GM18951 (cell line): ENCODE results near the gene MYO7B.

ENCODE experiments used
- POLR2A ChIP-seq: IDR thresholded peaks from 4 replicates; pipeline ENCODE4 v1.6.1; 2011; ENCODE audit warnings: mild to moderate bottlenecking; ENCODE audit not compliant: insufficient read length, insufficient read depth; ENCODE audit errors: extremely low read depth
- in situ Hi-C: fragments of 300-500 bp; cut with MboI; formaldehyde crosslinking; loops from one replicate; pipeline ENCODE4 v1.12.0; 2022; ENCODE audit warnings: low sequenced_read_pairs, mixed read lengths, inconsistent platforms; ENCODE audit not compliant: unreplicated experiment

Gene MYO7B

DNA sequence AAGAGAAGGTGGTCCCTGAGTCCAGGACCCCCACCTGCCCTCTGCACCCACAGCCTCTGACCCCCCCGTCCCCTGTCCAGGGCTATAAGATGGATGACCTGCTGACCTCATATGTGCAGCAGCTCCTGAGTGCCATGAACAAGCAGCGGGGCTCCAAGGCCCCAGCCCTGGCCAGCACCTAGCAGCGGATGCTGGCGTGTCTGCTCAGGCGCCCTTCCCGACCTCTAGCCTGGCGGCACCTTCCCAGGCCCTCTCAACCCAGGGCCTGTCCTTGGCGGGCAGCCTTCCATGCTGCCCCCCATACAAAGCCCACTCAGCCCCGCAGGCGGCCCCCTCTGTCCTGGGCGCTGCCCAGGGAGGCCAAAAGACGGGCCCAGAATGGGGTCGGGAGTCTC lies 101.8 kb downstream of the MYO7B start:
- in situ Hi-C loops = no loop called here
- no peak for TF ChIP-seq POLR2A

- in situ Hi-C loops = no loop called here
Measured at GRCh38 chr2:127637725-127638252, 102.3 kb downstream of the MYO7B start.

DNA sequence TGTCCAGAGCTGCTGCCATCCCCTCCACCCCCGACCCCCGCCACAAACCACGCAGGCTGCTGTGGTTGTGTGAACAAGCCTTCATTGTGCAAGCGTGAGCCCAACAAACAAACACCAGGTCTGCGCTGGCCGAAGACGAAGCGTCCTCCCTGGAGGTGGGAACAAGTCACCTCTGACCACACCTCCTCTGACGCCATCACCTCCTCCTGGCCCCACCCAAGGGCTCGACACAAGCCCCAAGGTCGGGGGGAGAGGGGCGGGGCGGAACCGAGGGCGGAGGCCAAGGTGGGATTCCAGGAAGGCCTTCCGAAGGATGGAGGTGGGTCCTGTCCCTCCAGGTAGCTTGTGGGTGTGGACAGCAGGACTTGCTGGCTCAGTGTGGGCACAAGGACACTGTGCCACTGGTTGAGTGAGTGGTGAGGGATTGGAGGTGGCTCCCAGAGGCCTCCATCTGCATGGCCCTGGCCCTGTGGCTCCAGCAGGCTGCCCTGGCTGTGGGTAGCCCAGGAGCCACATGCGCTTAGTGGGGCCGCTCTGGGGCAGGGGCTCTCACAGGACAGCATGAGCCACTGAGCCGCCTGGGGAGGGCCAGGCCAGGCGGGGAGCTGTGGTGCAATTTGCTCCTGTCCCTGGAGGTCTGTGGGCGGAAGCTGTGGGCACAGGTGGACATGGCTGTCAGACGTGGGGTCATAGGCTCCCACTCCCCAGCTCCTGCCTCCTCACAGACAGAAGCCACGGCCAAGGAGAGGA lies 103.1 kb downstream of the MYO7B start:
- no peak for TF ChIP-seq POLR2A
- in situ Hi-C loops = no loop called here

More at GRCh38 chr2:127637725-127638252, 102.3 kb downstream of the MYO7B start:
- no peak for TF ChIP-seq POLR2A

DNA sequence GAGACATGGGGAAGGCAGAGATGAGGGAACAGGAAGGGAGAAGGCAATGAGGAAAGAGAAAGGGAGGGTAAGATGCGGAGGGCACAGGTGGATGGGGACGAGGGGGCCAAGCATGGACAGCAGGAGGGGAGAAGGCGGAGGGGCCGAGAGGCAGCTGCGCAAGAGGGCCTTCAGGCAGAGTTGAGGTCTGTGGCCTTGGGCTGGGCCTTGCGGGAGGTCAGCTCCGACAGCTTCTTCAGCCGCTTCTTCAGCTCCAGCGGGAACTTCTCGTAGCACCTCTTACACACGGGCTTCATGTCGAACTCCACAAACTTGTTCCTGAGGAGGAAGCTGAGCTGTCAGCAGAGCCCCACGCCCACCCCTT lies 103.6 kb downstream of the MYO7B start:
- in situ Hi-C loops = no loop called here
- no peak for TF ChIP-seq POLR2A

DNA sequence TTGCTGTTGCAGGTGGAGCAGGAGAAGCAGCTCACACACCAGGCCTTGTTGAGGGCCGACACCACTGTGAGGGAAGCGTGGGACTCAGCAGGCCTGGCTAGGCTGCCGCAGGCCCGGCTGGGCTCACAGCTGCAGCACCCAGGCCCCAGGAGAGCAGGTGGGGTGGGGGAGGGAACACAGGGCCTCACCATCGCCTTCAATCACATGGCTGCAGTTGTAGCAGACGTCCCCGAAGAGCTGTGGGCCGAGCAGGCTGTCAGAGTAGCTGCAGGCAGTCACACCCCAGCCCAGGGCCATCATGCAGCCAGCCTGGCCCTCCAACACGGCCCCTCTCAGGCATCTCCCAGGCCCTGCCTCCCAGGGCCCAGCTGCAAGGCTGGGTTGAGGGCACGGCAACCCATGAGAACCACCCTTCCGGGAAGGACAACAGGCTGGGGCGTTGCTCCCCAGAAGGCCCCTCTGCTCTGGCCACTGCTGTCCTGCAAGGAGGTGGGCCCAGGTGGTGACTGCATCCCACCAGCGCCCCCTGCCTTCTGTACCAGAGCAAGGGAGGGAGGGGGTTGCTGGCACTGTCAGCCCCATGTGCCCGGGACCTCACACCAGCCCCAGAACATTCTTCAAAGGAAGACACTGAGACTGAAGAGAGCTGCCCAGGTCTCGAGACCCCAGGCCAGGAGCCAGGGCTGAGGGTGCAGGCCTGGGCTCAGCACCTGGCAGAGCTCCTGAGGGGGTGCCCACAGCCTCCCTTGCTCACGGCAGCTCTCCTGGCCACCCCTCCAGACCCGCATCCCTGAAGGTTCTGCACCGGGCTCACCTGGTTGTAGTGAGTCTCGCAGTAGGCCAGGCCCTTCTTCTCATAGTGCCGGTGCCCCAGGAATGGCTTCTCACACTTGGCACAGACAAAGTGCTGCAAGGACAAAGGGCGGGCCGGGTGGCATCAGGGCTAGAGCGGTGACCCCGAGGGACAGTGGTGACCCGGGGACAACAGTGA lies 104.9 kb downstream of the MYO7B start:
- in situ Hi-C loops = no loop called here
- TF ChIP-seq POLR2A = no peak

DNA sequence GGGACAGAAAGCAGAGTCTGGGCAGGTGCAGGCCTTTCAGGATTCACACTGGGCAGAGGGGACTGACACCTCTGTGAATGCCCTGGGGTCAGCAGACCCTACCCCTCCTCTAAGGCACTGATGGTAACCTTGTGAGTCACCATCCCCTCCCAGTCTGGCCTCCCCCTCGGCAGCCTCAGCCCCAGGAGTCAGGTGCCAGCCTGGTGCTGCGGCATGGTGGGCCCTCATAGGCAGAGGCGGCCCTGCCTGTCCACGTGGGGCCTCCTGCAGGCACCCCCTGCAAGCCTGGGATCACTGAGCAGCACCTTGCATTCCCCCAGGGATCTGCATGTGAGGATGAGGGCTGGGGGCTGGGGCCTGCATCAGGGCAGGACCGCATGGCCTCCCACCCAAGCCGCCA lies 105.7 kb downstream of the MYO7B start:
- in situ Hi-C loops = no loop called here
- TF ChIP-seq POLR2A = no peak

DNA sequence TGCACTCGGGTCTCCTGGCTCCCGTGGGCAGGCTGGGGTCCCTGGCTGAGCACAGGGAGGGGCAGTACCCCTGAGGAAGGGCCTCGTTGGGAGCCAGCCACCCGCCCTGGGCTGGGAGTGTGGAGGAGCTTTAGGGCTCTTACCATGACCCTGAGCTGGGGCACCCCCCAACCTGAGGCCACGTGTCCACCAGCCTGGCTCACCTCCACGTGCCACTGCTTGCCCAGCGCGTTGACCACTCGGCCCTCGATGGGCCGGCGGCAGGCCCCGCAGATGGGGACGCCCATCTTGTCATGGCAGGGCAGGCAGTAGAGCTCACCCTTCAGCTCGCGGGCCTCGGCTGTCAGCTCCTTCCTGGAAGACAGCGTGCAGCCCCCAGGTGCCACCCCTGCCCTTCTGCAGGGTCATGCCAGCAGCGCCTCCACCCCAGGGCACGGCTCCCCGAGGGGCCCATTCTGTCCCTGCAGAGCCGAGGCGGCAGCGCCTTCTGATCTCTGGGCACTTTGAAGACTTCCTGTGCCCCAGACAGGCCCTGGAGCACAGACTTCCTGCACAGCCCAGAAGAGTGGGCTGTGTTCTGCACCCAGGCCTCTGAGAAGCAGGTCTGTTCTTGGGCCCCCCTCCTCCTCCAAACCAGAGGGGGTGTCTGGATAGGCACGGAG lies 106.5 kb downstream of the MYO7B start:
- in situ Hi-C loops = no loop called here
- TF ChIP-seq POLR2A = no peak

DNA sequence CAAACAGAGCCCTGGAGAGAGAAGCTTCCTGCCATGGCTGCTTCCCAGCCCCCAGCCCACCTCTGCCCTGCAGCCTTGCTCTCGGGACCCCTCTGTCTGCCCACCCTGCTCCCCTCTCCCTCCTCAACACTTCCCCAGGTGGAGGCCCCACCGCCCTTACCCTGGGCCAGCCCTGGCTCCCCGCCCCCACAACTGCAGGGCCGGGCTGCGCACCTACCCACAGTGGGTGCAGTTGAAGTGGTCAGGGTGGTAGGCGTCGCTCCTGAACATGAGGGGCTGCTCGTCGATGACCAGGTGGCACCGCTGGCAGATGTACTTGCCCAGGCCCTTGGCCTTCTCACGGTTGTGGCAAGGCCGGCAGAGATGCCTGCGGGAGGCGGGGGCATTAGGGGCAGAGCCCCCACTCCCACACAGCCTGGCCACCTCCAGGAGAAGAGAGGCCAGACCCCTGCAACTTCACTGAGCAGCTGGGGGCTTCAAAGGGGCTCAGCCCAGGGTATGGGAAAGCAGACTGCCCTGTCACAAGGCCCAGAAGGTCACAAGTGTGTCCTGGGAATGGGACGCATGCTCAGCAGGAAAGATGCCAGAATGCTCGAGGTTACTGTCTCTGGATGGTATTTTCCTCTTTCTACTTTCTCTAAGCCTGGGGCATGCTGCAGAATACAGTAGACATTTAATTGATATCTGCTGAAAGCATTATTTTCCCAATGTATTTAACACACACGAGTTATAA lies 107.4 kb downstream of the MYO7B start:
- no peak for TF ChIP-seq POLR2A
- in situ Hi-C loops = no loop called here

- in situ Hi-C loops = no loop called here
Measured at GRCh38 chr2:127643439-127644065, 108.1 kb downstream of the MYO7B start.

GRCh38 chr2:127644066-127645025 lies 108.9 kb downstream of the MYO7B start:
- TF ChIP-seq POLR2A = no peak
- in situ Hi-C loops = no loop called here

More at GRCh38 chr2:127643439-127644065, 108.1 kb downstream of the MYO7B start:
- TF ChIP-seq POLR2A = no peak

GRCh38 chr2:127645026-127645394 lies 109.5 kb downstream of the MYO7B start:
- in situ Hi-C loops = no loop called here
- TF ChIP-seq POLR2A = no peak
